T-cell (primary cell): ENCODE results near the gene CTNND2. TPM values are rescaled to one million over a fixed set of nuclear protein-coding genes. Genes with fewer than 3 reads are reported as not detected.
"Not testable (repeated sequence)": the region's sequence is repeated elsewhere in the genome, so short reads cannot be mapped to it uniquely, and the experiment has no call there.

Experiments used
- ATAC-seq, 4 experiments: fragments of 200-7000 bp in 3 of 4; fragments of 150-1000 bp in 1 of 4; cut with Tn5 transposase; replicated peaks in 1 of 4; 1 replicate in 3 of 4; 2 replicates in 1 of 4; pipeline ENCODE4 v1.10.0; 2021; ENCODE audit warnings: moderate library complexity in 3 of 4, mild to moderate bottlenecking in 2 of 4, moderate number of reproducible peaks in 1 of 4
- CTCF ChIA-PET, 2 donors: fragments of 300-600 bp; sonication (Branson Sonifier 250); formaldehyde crosslinking; loops; one replicate each; lab custom pipeline; 2022; ENCODE audit warnings: antibody characterized with exemption in 2 of 2; lab: Charles Lee
- POLR2A ChIA-PET, 2 donors: fragments of 300-600 bp; sonication (Branson Sonifier 250); formaldehyde crosslinking; loops; one replicate each; lab custom pipeline; 2022; ENCODE audit warnings: antibody characterized with exemption in 2 of 2; lab: Charles Lee
- DNase-seq, 35 experiments: peaks; one replicate each; pipeline versions ENCODE4 v3.0.0 to v3.0.0-alpha.2; 2013 to 2023
- H3K27ac ChIP-seq: one replicate; pipeline ENCODE4 v1.5.1; 2013; ENCODE audit warnings: low read length
- H3K27me3 ChIP-seq, 2 experiments: replicated peaks in 1 of 2; 1 replicate in 1 of 2; 2 replicates in 1 of 2; pipeline versions ENCODE4 v1.6.1 to v1.7.0; 2013; ENCODE audit warnings: low read length in 1 of 2, mixed read lengths in 1 of 2; ENCODE audit not compliant: control insufficient read depth in 2 of 2, insufficient read depth in 2 of 2; ENCODE audit errors: extremely low read depth in 1 of 2
- H3K36me3 ChIP-seq, 2 donors: 1 replicate in 1 of 2; 2 replicates in 1 of 2; pipeline versions ENCODE4 v1.6.1 to v1.7.0; 2013; ENCODE audit warnings: low read length in 1 of 2; ENCODE audit not compliant: control insufficient read depth in 2 of 2, insufficient read depth in 1 of 2; ENCODE audit errors: extremely low read depth in 1 of 2
- H3K4me1 ChIP-seq, 2 experiments: 1 replicate in 1 of 2; 2 replicates in 1 of 2; pipeline versions ENCODE4 v1.6.1 to v1.7.0; 2013; ENCODE audit warnings: low read length in 2 of 2, mixed read lengths in 1 of 2; ENCODE audit not compliant: insufficient read depth in 2 of 2, control insufficient read depth in 1 of 2; ENCODE audit errors: extremely low read depth in 1 of 2
- H3K4me3 ChIP-seq, 2 donors: 1 replicate in 1 of 2; 2 replicates in 1 of 2; pipeline versions ENCODE4 v1.5.1 to v1.7.0; 2013; ENCODE audit warnings: mild to moderate bottlenecking in 2 of 2, low read length in 1 of 2, moderate library complexity in 1 of 2; ENCODE audit not compliant: control insufficient read depth in 1 of 2; ENCODE audit errors: extremely low read depth in 1 of 2
- H3K9me3 ChIP-seq: 2 replicates; pipeline ENCODE4 v1.7.0; 2013
- H3K27ac Mint-ChIP-seq, 2 donors: one replicate each; pipeline ENCODE4 v1.8.0; 2020 to 2021; ENCODE audit warnings: mild to moderate bottlenecking in 2 of 2, mixed read lengths in 2 of 2
- H3K27me3 Mint-ChIP-seq, 2 donors: one replicate each; pipeline ENCODE4 v1.8.0; 2021 to 2022; ENCODE audit warnings: mixed read lengths in 2 of 2
- H3K36me3 Mint-ChIP-seq: one replicate; pipeline ENCODE4 v1.8.0; 2021; ENCODE audit warnings: mixed read lengths
- H3K4me1 Mint-ChIP-seq, 3 donors: one replicate each; pipeline ENCODE4 v1.8.0; 2020 to 2022; ENCODE audit warnings: mixed read lengths in 3 of 3, mild to moderate bottlenecking in 1 of 3
- H3K4me3 Mint-ChIP-seq, 3 donors: one replicate each; pipeline ENCODE4 v1.8.0; 2020 to 2022; ENCODE audit warnings: mild to moderate bottlenecking in 3 of 3, mixed read lengths in 3 of 3, moderate library complexity in 3 of 3
- H3K9me3 Mint-ChIP-seq, 3 donors: one replicate each; pipeline ENCODE4 v1.8.0; 2020 to 2022; ENCODE audit warnings: mixed read lengths in 3 of 3
- WGBS: methylation state at CpG from one replicate; pipeline ENCODE4 v1.1.5; 2013; ENCODE audit warnings: missing lambda C conversion rate; ENCODE audit not compliant: insufficient coverage; 5-methylcytosine and 5-hydroxymethylcytosine counted together
- total RNA-seq, 35 experiments: library from RNA in 6 of 35; stranded (reverse) in 6 of 35; fragments of 120-200 nt in 1 of 35; gene quantifications; one replicate each; pipeline versions ENCODE4 v1.2.1 to v1.2.4 and lab custom pipeline; 2013 to 2026

Gene CTNND2
- total RNA-seq, 5 donors from 2014 or later (not counting 1 experiment from before 2014, with no cell fraction given), result 0.22 TPM; not detected in 4

GRCh38 chr5:11828566-11828965 is 75.7 kb downstream of the CTNND2 start:
- H3K4me3 ChIP-seq, ATAC-seq, POLR2A ChIA-PET, H3K4me1 Mint-ChIP-seq, DNase-seq, H3K27me3 ChIP-seq, H3K4me3 Mint-ChIP-seq, H3K27me3 Mint-ChIP-seq, H3K27ac ChIP-seq, H3K27ac Mint-ChIP-seq, H3K36me3 ChIP-seq, H3K36me3 Mint-ChIP-seq, H3K9me3 ChIP-seq, CTCF ChIA-PET, H3K4me1 ChIP-seq: not testable (repeated sequence)
- peaks cover 9 to 37% (median 24%) of the 10 kb centered on the region in 3 donors for H3K9me3 Mint-ChIP-seq
- no CpG with 5 or more reads among the region's 1 CpG for WGBS

GRCh38 chr5:11822598-11822997 is 81.6 kb downstream of the CTNND2 start:
- no peaks in the 10 kb centered on the region for H3K4me1 ChIP-seq
- WGBS, result no CpG with 5 or more reads among the region's 1 CpG
- DNase-seq (no peak), ATAC-seq (no peak)
- H3K36me3 Mint-ChIP-seq, result no peaks in the 10 kb centered on the region
- H3K4me1 Mint-ChIP-seq, result no peaks in the 10 kb centered on the region
- ChIA-PET CTCF (no interaction called here), POLR2A (no interaction called here)
- H3K4me3 Mint-ChIP-seq, result no peak overlapping the region
- H3K36me3 ChIP-seq, result no peaks in the 10 kb centered on the region
- no peaks in the 10 kb centered on the region for H3K9me3 ChIP-seq
- H3K27ac ChIP-seq, result no peak overlapping the region
- H3K9me3 Mint-ChIP-seq, result peaks cover 3 to 23% (median 16%) of the 10 kb centered on the region in 3 donors
- H3K27me3 Mint-ChIP-seq, result no peaks in the 10 kb centered on the region
- no peak overlapping the region for H3K4me3 ChIP-seq
- H3K27me3 ChIP-seq, result no peaks in the 10 kb centered on the region
- H3K27ac Mint-ChIP-seq, result no peak overlapping the region

- H3K4me3 ChIP-seq, result no peak overlapping the region
- H3K36me3 ChIP-seq, result no peaks in the 10 kb centered on the region
- Mint-ChIP-seq H3K9me3 (peaks cover 0 to 6% (median 4%) of the 10 kb centered on the region in 3 donors), H3K27me3 (no peaks in the 10 kb centered on the region), H3K4me1 (no peaks in the 10 kb centered on the region), H3K4me3 (no peak overlapping the region), H3K36me3 (no peaks in the 10 kb centered on the region), H3K27ac (no peak overlapping the region)
- H3K9me3 ChIP-seq, result no peaks in the 10 kb centered on the region
- H3K4me1 ChIP-seq, result no peaks in the 10 kb centered on the region
- ChIA-PET CTCF (interaction anchor here in 1 of 2 donors (0.6 kb wide), 1 partner anchor 34 kb away, joined by 3 read pairs; no protein-coding TSS in a partner anchor), POLR2A (no interaction called here)
- ATAC-seq (no peak), DNase-seq (no peak)
- no peaks in the 10 kb centered on the region for H3K27me3 ChIP-seq
- no peak overlapping the region for H3K27ac ChIP-seq
- 64% methylated on average over 3 of the region's 7 CpGs for WGBS
Observed at GRCh38 chr5:11815916-11816315, 88.3 kb downstream of the CTNND2 start.

- Histone ChIP-seq H3K4me3 (no peak overlapping the region), H3K27me3 (no peaks in the 10 kb centered on the region), H3K9me3 (no peaks in the 10 kb centered on the region), H3K27ac (no peak overlapping the region), H3K36me3 (no peaks in the 10 kb centered on the region), H3K4me1 (no peaks in the 10 kb centered on the region)
- Mint-ChIP-seq H3K27ac (no peak overlapping the region), H3K36me3 (no peaks in the 10 kb centered on the region), H3K9me3 (peaks cover 0 to 6% (median 4%) of the 10 kb centered on the region in 3 donors), H3K27me3 (no peaks in the 10 kb centered on the region), H3K4me3 (no peak overlapping the region), H3K4me1 (no peaks in the 10 kb centered on the region)
- no peak for ATAC-seq
- 52% methylated on average over 2 of the region's 3 CpGs for WGBS
- CTCF ChIA-PET, result interaction anchor here in 1 of 2 donors (0.6 kb wide), 1 partner anchor 35 kb away, joined by 3 read pairs; no protein-coding TSS in a partner anchor
- POLR2A ChIA-PET, result no interaction called here
- DNase-seq, result no peak
Observed at GRCh38 chr5:11815481-11815880, 88.8 kb downstream of the CTNND2 start.

DNA sequence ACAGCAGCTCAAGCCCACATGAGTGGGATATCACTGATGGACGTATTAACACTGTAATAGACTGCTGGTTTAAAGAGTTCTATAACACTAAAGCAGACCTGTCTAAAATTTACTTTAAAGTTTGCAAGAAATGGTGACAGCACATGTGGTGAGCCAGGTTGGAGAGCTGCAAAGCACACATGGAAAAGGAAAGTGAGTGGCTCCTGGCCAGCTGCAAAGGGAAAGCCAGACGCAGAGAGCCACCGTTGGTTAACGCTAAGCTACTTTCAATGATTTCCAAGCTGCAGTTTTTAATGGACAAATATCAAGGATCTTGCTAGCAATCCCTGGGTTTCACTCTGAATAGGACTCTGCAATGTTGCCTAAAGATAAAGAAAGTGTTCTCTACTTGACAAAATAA is 89.9 kb downstream of the CTNND2 start:
- Histone ChIP-seq H3K4me1 (no peaks in the 10 kb centered on the region), H3K9me3 (no peaks in the 10 kb centered on the region), H3K27ac (no peak overlapping the region), H3K36me3 (no peaks in the 10 kb centered on the region), H3K27me3 (no peaks in the 10 kb centered on the region), H3K4me3 (no peak overlapping the region)
- H3K9me3 Mint-ChIP-seq, result peaks cover 0 to 6% (median 4%) of the 10 kb centered on the region in 3 donors
- no peak for ATAC-seq
- POLR2A ChIA-PET, result no interaction called here
- DNase-seq, result no peak
- CTCF ChIA-PET, result no interaction called here
- no peaks in the 10 kb centered on the region for H3K36me3 Mint-ChIP-seq
- no peak overlapping the region for H3K27ac Mint-ChIP-seq
- H3K4me3 Mint-ChIP-seq, result no peak overlapping the region
- no peaks in the 10 kb centered on the region for H3K4me1 Mint-ChIP-seq
- no peaks in the 10 kb centered on the region for H3K27me3 Mint-ChIP-seq
- WGBS, result 94% methylated on average over 3 of the region's 4 CpGs

- Histone ChIP-seq H3K27ac (no peak overlapping the region), H3K36me3 (no peaks in the 10 kb centered on the region), H3K4me1 (no peaks in the 10 kb centered on the region), H3K27me3 (no peaks in the 10 kb centered on the region), H3K9me3 (no peaks in the 10 kb centered on the region), H3K4me3 (no peak overlapping the region)
- H3K4me1 Mint-ChIP-seq, result no peaks in the 10 kb centered on the region
- POLR2A ChIA-PET, result no interaction called here
- H3K27me3 Mint-ChIP-seq, result no peaks in the 10 kb centered on the region
- no peaks in the 10 kb centered on the region for H3K36me3 Mint-ChIP-seq
- no peaks in the 10 kb centered on the region for H3K9me3 Mint-ChIP-seq
- CTCF ChIA-PET, result no interaction called here
- ATAC-seq, result no peak
- H3K27ac Mint-ChIP-seq, result no peak overlapping the region
- DNase-seq, result no peak
- no peak overlapping the region for H3K4me3 Mint-ChIP-seq
- WGBS, result 90% methylated on average over 2 of the region's 3 CpGs
Observed at GRCh38 chr5:11809407-11809806, 94.8 kb downstream of the CTNND2 start.

DNA sequence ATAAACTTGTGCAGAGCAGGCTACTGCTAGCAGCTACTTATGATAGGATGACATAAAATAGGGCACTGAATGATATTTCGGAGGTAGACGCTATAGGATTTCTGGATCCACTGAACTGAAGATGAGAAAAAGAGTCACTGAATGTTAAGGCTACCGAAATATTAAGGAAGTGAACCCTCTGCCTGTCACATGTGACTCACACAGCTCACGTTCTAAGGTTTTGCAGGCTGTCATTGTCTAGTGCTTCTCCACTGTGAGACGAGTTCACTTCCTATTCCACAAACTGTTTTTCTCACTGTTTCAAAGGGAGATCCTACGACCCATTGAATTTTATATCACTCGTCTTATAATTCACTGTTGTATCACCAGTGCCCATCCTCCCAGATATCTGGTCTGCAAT is 100.8 kb downstream of the CTNND2 start:
- H3K27ac Mint-ChIP-seq, result no peak overlapping the region
- peaks cover 0 to 1% (median 0%) of the 10 kb centered on the region in 3 donors for H3K9me3 Mint-ChIP-seq
- CTCF ChIA-PET, result no interaction called here
- Histone ChIP-seq H3K27me3 (no peaks in the 10 kb centered on the region), H3K4me3 (no peak overlapping the region), H3K4me1 (no peaks in the 10 kb centered on the region), H3K9me3 (no peaks in the 10 kb centered on the region), H3K27ac (no peak overlapping the region), H3K36me3 (no peaks in the 10 kb centered on the region)
- 57% methylated on average over 6 of the region's 7 CpGs for WGBS
- H3K36me3 Mint-ChIP-seq, result no peaks in the 10 kb centered on the region
- POLR2A ChIA-PET, result no interaction called here
- H3K4me1 Mint-ChIP-seq, result no peaks in the 10 kb centered on the region
- ATAC-seq (no peak), DNase-seq (no peak)
- H3K27me3 Mint-ChIP-seq, result no peaks in the 10 kb centered on the region
- H3K4me3 Mint-ChIP-seq, result no peak overlapping the region
